Activated CD4-positive, alpha-beta T cell treated with anti-CD3 and anti-CD28 coated beads for 36 hours (primary cell): ENCODE measurements around the gene LRRC45. TPM values are rescaled to one million over a fixed set of nuclear protein-coding genes. Genes with fewer than 3 reads are reported as not detected.

Experiments used
- ATAC-seq: fragments of 200-7000 bp; cut with Tn5 transposase; one replicate; pipeline ENCODE4 v1.10.0; 2021; ENCODE audit warnings: mild to moderate bottlenecking, moderate library complexity
- CTCF ChIA-PET: fragments of 350-600 bp; sonication (Branson Sonifier 250); formaldehyde crosslinking; loops from one replicate; lab custom pipeline; 2021; ENCODE audit warnings: antibody characterized with exemption; lab: Charles Lee
- POLR2A ChIA-PET: fragments of 350-600 bp; sonication (Branson Sonifier 250); formaldehyde crosslinking; loops from one replicate; lab custom pipeline; 2021; ENCODE audit warnings: antibody characterized with exemption, inconsistent platforms; lab: Charles Lee
- DNase-seq: peaks from one replicate; pipeline ENCODE4 v3.0.0-alpha.2; 2020
- H3K27ac Mint-ChIP-seq: one replicate; pipeline ENCODE4 v1.8.0; 2021; ENCODE audit warnings: mixed read lengths
- H3K27me3 Mint-ChIP-seq: one replicate; pipeline ENCODE4 v1.8.0; 2021; ENCODE audit warnings: mixed read lengths
- H3K36me3 Mint-ChIP-seq: one replicate; pipeline ENCODE4 v1.8.0; 2021; ENCODE audit warnings: low read depth, mixed read lengths
- H3K4me1 Mint-ChIP-seq: one replicate; pipeline ENCODE4 v1.8.0; 2021; ENCODE audit warnings: mixed read lengths
- H3K4me3 Mint-ChIP-seq: one replicate; pipeline ENCODE4 v1.8.0; 2021; ENCODE audit warnings: mild to moderate bottlenecking, moderate library complexity, mixed read lengths
- H3K9me3 Mint-ChIP-seq: one replicate; pipeline ENCODE4 v1.8.0; 2021; ENCODE audit warnings: low read depth, mixed read lengths
- intact Hi-C, 2 experiments: fragments of 100-400 bp; cut with DNase I in 1 of 2; cut with micrococcal nuclease in 1 of 2; formaldehyde crosslinking; loops; one replicate each; pipeline versions ENCODE4 v1.14.2 to v1.15.1; 2022 to 2024; cut with DNase I, micrococcal nuclease
- total RNA-seq, 2 experiments: library from RNA; stranded (reverse); gene quantifications; one replicate each; pipeline ENCODE4 v1.2.3, GENCODE V29; 2021

Gene LRRC45
- total RNA-seq, 2 experiments from 2014 or later: 17.6 to 20.6 TPM

DNA sequence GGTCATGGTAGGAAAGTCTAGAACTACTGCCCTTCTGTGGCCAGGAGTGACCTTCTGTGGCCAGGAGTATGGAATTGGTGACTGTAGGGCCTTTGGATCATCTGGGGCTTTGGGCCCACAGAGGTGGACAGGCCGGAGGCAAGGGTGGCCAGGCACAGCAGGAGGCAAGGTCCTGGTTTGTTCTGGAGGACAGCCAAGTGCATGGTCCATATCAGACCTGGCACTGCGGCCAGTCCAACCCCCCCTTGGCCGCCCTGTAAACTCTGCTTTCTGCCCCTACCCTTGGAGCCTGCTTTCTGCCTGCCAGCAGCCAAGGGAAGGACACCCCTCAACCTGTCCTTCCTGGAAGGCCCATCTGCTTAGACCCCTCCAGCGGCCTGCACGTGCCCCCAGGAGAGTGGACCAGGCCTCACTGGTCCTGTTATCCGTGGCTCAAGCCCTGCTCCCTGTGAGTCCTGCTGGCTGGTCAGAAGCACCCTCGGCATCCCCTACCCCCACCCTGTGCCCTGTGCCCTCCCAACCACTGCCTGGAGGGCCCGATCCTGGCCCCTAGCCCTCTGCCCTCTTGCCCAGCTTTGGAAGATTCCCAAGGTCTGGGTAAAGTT is 16.7 kb downstream of the LRRC45 start:
- Mint-ChIP-seq H3K4me3 (no peak overlapping the region), H3K36me3 (peaks cover 7% of the 10 kb centered on the region), H3K4me1 (peaks cover 23% of the 10 kb centered on the region), H3K27me3 (no peaks in the 10 kb centered on the region), H3K27ac (no peak overlapping the region), H3K9me3 (no peaks in the 10 kb centered on the region)
- DNase-seq: no peak
- CTCF ChIA-PET: interaction anchor here (1.3 to 1.8 kb wide), 2 partner anchors 9 to 80 kb away, joined by 3 to 9 read pairs; no protein-coding TSS in a partner anchor
- POLR2A ChIA-PET: no interaction called here
- no peak for ATAC-seq
- intact Hi-C loops: loop anchor here in 1 of 2 experiments (10.0 kb wide), 1 partner anchor 285 kb away; no protein-coding TSS in a partner anchor

DNA sequence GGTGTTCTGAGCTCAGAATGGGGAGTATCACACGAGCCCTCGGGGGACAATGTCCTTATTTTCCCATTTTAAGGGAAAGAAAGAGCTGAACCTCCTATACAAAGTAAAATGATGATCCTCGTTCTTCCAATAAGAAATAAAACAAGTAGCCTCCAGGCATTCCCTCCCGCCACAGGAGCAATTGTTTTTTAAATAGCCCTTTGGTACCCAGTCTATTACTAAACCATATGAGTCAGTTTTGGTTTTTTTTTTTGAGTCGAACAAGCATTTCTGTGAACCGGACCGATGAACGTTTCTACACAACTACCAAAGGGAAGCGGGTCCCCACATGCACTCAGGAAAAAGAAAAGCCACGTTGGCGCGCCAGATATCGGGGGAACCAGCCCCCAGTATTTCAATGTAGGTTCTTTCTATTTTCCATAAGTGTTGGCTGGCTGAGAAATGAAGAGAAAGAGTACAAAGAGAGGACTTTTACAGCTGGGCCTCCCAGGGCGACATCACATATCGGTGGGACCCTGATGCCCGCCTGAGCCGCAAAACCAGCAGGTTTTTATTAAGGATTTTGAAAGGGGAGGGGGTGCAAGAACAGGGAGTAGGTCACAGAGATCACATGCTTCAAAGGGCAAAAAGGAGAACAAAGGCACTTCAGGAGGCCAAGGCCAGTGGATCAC is 18.2 kb downstream of the LRRC45 start:
- ATAC-seq (no peak), DNase-seq (no peak)
- H3K4me3 Mint-ChIP-seq: no peak overlapping the region
- intact Hi-C loops: no loop called here
- no peaks in the 10 kb centered on the region for H3K9me3 Mint-ChIP-seq
- ChIA-PET CTCF (interaction anchor here (0.9 to 1.8 kb wide), 3 partner anchors 11 to 101 kb away, joined by 3 to 9 read pairs (median 3); no protein-coding TSS in a partner anchor), POLR2A (no interaction called here)
- H3K27me3 Mint-ChIP-seq: no peaks in the 10 kb centered on the region
- peaks cover 12% of the 10 kb centered on the region for H3K4me1 Mint-ChIP-seq
- H3K27ac Mint-ChIP-seq: peak overlapping the region; percentile 15
- H3K36me3 Mint-ChIP-seq: no peaks in the 10 kb centered on the region

DNA sequence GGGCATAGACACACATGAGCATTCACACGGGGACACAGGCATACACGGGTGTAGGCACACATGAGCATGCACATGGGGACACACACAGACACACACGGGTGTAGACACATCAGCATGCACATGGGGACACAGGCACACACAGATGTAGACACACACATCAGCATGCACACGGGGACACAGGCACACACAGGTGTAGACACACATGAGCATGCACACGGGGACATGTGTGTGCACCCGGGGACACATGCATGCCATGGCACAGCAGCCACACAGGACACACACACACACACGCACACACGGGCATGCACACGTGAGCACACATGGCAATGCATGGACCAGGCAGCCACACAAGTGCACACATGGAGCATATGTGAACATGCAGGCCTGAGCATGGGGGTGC is 19.5 kb downstream of the LRRC45 start:
- H3K4me3 Mint-ChIP-seq: no peak overlapping the region
- H3K27ac Mint-ChIP-seq: no peak overlapping the region
- no peaks in the 10 kb centered on the region for H3K9me3 Mint-ChIP-seq
- no peaks in the 10 kb centered on the region for H3K27me3 Mint-ChIP-seq
- ChIA-PET CTCF (no interaction called here), POLR2A (interaction anchor here (0.5 kb wide), 1 partner anchor 78 kb away, joined by 5 read pairs; no protein-coding TSS in a partner anchor)
- peaks cover 12% of the 10 kb centered on the region for H3K4me1 Mint-ChIP-seq
- H3K36me3 Mint-ChIP-seq: peaks cover 4% of the 10 kb centered on the region
- ATAC-seq (no peak), DNase-seq (no peak)
- intact Hi-C loops: no loop called here

DNA sequence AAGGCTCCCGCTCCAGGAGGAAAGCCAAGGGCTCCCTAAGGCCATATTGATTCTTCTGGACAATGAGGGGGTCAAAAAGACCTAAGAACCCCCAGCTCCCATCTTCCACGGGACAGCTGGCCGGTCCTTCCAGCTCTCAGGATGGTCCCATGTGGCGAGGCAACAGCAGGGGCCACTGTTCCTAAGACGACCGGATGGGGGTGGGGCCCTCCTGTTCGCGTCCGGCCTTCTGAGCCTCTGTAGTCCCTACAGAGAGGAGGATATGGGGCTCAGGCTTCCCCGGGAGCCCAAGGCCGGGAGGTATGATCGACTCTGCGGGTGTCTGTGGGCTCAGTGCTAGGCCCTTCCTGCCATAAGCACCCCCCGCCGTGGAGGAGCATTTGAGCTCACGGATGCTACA is 20.4 kb downstream of the LRRC45 start:
- CTCF ChIA-PET: no interaction called here
- intact Hi-C loops: no loop called here
- no peak for DNase-seq
- no peak overlapping the region for H3K27ac Mint-ChIP-seq
- H3K4me3 Mint-ChIP-seq: no peak overlapping the region
- no peaks in the 10 kb centered on the region for H3K27me3 Mint-ChIP-seq
- H3K4me1 Mint-ChIP-seq: peaks cover 8% of the 10 kb centered on the region
- POLR2A ChIA-PET: no interaction called here
- peaks cover 6% of the 10 kb centered on the region for H3K36me3 Mint-ChIP-seq
- ATAC-seq: no peak
- H3K9me3 Mint-ChIP-seq: no peaks in the 10 kb centered on the region

DNA sequence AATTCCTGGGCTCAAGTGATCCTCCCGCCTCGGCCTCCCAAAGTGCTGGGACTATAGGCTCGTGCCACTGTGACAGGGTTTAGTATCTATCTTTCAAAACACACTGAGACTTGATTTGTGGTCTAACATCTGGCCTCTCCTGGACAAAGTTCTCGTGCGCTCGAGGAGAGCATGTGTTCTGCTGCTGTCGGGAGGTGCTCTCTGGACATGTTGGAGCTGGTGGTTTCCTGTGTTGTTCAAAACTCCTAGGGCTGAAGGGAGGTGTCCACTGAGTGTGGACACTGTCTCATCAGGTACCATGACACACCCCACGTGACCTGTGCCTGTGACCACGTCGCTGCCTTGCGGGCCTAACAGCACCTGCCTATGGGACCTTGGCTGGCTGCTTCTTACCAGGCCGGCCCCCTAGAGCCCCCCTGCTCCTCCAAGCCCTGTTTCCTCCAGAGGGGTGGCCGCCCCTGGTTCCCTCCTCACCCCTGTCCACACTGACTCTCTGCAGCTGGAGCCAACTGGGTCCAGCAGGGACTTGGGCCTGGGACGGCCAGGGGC is 22.9 kb downstream of the LRRC45 start:
- ChIA-PET POLR2A (no interaction called here), CTCF (no interaction called here)
- intact Hi-C loops: no loop called here

DNA sequence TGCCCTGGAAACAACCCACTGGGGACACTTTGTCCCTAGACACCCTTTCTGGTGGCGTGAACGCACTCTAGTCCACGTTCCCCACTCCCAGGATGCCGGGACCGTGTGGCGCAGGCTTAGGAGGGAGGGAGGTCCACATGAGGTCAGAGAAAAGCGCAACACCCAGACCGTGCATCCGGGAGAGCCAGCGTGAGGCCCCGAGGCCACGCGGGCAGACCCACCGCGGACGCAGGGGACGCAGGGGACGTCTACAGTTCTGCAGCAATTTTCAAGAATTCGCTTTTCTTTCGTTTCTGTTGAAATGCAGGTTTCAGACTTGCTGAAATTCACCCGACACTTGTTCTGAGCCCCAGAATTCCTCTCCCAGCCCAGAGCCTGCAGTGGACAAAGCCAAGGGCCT is 23.8 kb downstream of the LRRC45 start:
- Mint-ChIP-seq H3K4me3 (no peak overlapping the region), H3K36me3 (peaks cover 6% of the 10 kb centered on the region), H3K9me3 (no peaks in the 10 kb centered on the region), H3K27me3 (no peaks in the 10 kb centered on the region), H3K27ac (no peak overlapping the region), H3K4me1 (peaks cover 8% of the 10 kb centered on the region)
- ChIA-PET POLR2A (no interaction called here), CTCF (no interaction called here)
- DNase-seq (no peak), ATAC-seq (no peak)
- intact Hi-C loops: no loop called here

More for the DNA sequence above, 22.9 kb downstream of the LRRC45 start:
- DNase-seq (no peak), ATAC-seq (no peak)
- Mint-ChIP-seq H3K4me1 (peaks cover 8% of the 10 kb centered on the region), H3K36me3 (peaks cover 6% of the 10 kb centered on the region), H3K27ac (no peak overlapping the region), H3K9me3 (no peaks in the 10 kb centered on the region), H3K4me3 (no peak overlapping the region), H3K27me3 (no peaks in the 10 kb centered on the region)

DNA sequence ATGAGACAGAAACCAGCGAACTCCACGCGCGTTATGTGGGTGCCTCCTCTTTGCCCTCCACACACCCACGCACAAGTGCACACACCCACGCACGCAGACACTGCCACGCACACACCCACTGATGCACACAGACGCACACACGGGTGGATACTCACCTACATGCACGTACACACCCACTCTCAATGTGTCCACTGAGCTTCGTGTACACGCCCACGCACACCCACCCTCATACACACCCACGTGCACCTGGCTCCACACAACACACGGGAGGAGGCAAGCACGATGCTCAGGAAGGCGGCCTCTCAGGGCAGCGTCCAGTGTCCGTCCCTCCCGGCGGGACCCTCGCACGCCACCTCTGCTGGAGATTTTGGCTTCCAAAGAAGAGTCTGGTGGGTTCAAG is 24.3 kb downstream of the LRRC45 start:
- H3K4me1 Mint-ChIP-seq: peaks cover 8% of the 10 kb centered on the region

DNA sequence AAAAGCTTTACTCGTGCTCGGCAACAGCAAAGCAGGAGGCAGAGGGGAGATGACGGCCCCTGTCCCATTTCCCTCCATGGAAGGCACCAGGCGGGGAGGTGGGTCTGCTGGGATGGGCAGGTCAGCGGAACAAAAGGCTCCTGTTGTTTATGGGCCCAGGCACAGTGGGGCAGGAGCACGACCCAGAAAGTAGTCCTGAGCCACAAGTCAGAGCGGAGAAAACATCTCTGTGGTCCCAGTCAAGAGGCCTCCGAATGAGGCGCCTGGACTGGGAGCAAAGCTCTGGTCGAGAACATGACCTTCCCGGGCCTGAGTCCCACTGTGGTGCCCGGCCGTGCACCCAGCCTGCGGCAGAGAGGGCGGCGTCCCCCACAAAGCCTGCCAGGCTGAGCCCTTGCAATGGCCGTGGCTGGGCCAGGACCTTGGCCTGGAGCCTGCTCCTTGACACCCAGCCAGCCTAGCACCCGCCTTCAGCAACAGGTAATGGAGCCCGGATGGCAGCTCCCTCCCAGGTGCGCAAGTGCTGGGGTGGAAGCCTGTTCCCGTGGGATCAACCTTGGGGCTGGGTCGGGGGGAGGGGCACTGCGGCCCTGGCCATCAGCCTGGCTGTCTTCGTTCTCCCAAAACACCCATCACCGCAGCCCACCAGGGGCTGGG is 24.9 kb downstream of the LRRC45 start:
- Mint-ChIP-seq H3K9me3 (no peaks in the 10 kb centered on the region), H3K27me3 (no peaks in the 10 kb centered on the region)

More for the DNA sequence above, 24.3 kb downstream of the LRRC45 start:
- H3K27ac Mint-ChIP-seq: no peak overlapping the region
- H3K27me3 Mint-ChIP-seq: no peaks in the 10 kb centered on the region
- ChIA-PET CTCF (no interaction called here), POLR2A (no interaction called here)
- ATAC-seq (no peak), DNase-seq (no peak)
- H3K36me3 Mint-ChIP-seq: peaks cover 6% of the 10 kb centered on the region
- intact Hi-C loops: no loop called here
- H3K4me3 Mint-ChIP-seq: no peak overlapping the region
- no peaks in the 10 kb centered on the region for H3K9me3 Mint-ChIP-seq

DNA sequence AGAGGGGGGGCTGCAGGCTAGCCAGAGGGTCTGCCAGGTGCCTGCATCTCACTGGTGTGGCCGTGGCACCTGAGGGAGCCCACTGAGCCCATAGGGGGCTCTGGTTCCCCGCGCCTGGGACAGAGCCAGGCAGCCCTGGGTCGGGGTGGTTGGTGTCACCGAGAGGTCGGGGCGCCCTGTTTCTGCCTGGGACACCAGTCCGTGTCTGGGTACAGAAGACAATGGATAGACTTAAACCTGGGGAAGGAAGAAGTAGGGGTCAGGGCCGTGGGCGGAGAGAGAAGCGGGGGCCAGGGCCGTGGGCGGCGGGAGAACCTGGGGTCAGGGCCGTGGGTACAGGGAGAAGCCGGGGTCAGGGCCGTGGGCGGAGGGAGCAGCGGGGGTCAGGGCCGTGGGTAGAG is 25.5 kb downstream of the LRRC45 start:
- H3K27ac Mint-ChIP-seq: no peak overlapping the region
- no peak overlapping the region for H3K4me3 Mint-ChIP-seq

More for the DNA sequence above, 24.9 kb downstream of the LRRC45 start:
- DNase-seq: no peak
- peaks cover 6% of the 10 kb centered on the region for H3K36me3 Mint-ChIP-seq
- no peak overlapping the region for H3K4me3 Mint-ChIP-seq
- H3K4me1 Mint-ChIP-seq: peaks cover 13% of the 10 kb centered on the region
- no peak overlapping the region for H3K27ac Mint-ChIP-seq
- ATAC-seq: no peak
- ChIA-PET POLR2A (no interaction called here), CTCF (no interaction called here)
- intact Hi-C loops: no loop called here

DNA sequence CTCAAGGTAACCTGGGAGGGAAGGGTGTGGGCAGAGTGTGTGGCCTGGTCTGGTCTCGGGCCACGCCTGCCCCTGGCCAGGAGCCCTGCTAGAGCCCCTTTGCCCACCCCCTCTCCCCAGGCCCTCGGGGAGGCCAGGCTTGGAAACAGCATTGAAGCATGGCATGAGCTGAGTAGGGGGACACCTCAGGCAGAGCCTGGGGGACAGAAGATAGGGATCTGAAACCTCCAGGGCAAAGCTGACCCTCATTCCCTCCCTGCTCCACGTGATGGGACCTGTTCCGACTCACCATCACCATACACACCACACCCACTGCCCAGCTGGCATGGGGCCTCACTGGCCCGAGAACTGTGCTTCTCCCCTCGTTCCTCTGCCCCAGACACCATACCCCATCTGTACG is 26.0 kb downstream of the LRRC45 start:
- ChIA-PET POLR2A (no interaction called here), CTCF (interaction anchor here (0.5 to 0.9 kb wide), 2 partner anchors 11 to 19 kb away, joined by 3 read pairs; partner anchors contain the start of gene DCXR)
- ATAC-seq (no peak), DNase-seq (no peak)
- intact Hi-C loops: no loop called here
- H3K4me3 Mint-ChIP-seq: no peak overlapping the region
- H3K9me3 Mint-ChIP-seq: no peaks in the 10 kb centered on the region
- peaks cover 9% of the 10 kb centered on the region for H3K36me3 Mint-ChIP-seq
- peaks cover 21% of the 10 kb centered on the region for H3K4me1 Mint-ChIP-seq
- no peak overlapping the region for H3K27ac Mint-ChIP-seq
- no peaks in the 10 kb centered on the region for H3K27me3 Mint-ChIP-seq

More for the DNA sequence above, 25.5 kb downstream of the LRRC45 start:
- no peak for ATAC-seq
- Mint-ChIP-seq H3K4me1 (peaks cover 18% of the 10 kb centered on the region), H3K9me3 (no peaks in the 10 kb centered on the region), H3K36me3 (peaks cover 9% of the 10 kb centered on the region), H3K27me3 (no peaks in the 10 kb centered on the region)
- CTCF ChIA-PET: interaction anchor here (0.5 kb wide), 1 partner anchor 11 kb away, joined by 3 read pairs; the partner anchor contains the start of gene DCXR
- DNase-seq: no peak
- POLR2A ChIA-PET: no interaction called here
- intact Hi-C loops: no loop called here

DNA sequence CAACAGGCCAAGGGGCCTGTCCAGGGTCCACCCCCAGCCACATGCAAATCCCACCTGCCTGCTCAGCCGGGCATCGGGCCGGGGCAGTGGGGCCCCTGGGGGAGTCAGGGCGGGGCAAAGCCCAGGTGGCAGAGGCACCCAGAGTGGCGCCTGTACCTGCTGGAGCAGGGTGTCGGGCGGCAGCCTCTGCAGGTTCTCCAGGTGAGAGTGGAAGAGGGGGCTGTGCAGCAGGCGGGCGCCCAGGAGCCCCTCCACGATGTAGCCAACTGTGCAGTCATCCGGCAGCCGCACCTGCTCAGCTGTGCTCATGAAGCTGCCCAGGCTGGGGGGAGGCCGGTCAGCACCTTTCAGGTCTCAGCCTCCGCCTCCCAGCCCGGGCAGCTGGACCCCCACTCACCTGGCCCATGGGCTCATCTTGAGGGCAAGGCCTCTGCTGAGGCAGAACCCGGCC is 26.4 kb downstream of the LRRC45 start:
- peaks cover 21% of the 10 kb centered on the region for H3K4me1 Mint-ChIP-seq
- DNase-seq (peak; percentile 5), ATAC-seq (no peak)
- peaks cover 9% of the 10 kb centered on the region for H3K36me3 Mint-ChIP-seq
- no peaks in the 10 kb centered on the region for H3K27me3 Mint-ChIP-seq
- no peaks in the 10 kb centered on the region for H3K9me3 Mint-ChIP-seq
- ChIA-PET POLR2A (no interaction called here), CTCF (interaction anchor here (0.9 kb wide), 1 partner anchor 20 kb away, joined by 3 read pairs; no protein-coding TSS in a partner anchor)
- intact Hi-C loops: no loop called here
- no peak overlapping the region for H3K27ac Mint-ChIP-seq
- no peak overlapping the region for H3K4me3 Mint-ChIP-seq
